Chondrocyte (in vitro differentiated cells): Measurements from ENCODE around the gene DUSP6. TPM values are rescaled to one million over a fixed set of nuclear protein-coding genes. Genes with fewer than 3 reads are reported as not detected.

Experiments
- DNase-seq: peaks from one replicate; pipeline ENCODE4 v3.0.0; 2021; ENCODE audit warnings: mixed read lengths, low spot score
- H3K27ac Mint-ChIP-seq: one replicate; pipeline ENCODE4 v1.8.0; 2021; ENCODE audit warnings: mild to moderate bottlenecking, moderate library complexity, mixed read lengths; ENCODE audit not compliant: unreplicated experiment
- H3K27me3 Mint-ChIP-seq: 2 replicates; pipeline ENCODE4 v1.8.0; 2021; ENCODE audit warnings: low read depth, mixed read lengths
- H3K36me3 Mint-ChIP-seq: 2 replicates; pipeline ENCODE4 v1.8.0; 2021; ENCODE audit warnings: low read depth, mixed read lengths
- H3K4me1 Mint-ChIP-seq: 2 replicates; pipeline ENCODE4 v1.8.0; 2021; ENCODE audit warnings: low read depth, mild to moderate bottlenecking, mixed read lengths
- H3K4me3 Mint-ChIP-seq: one replicate; pipeline ENCODE4 v1.8.0; 2021; ENCODE audit warnings: mild to moderate bottlenecking, moderate library complexity, mixed read lengths; ENCODE audit not compliant: unreplicated experiment
- H3K9me3 Mint-ChIP-seq: 2 replicates; pipeline ENCODE4 v1.8.0; 2021; ENCODE audit warnings: low read depth, mixed read lengths
- total RNA-seq: library from RNA; stranded (reverse); gene quantifications from 3 replicates; pipeline ENCODE4 v1.2.1, GENCODE V29; 2021
- TF ChIP-seq, protein P1 (sequence below): fragments of 200-600 bp; sonication (generic); IDR thresholded peaks from 2 replicates; pipeline ENCODE4 v1.5.0; 2021; ENCODE audit warnings: antibody characterized with exemption, mild to moderate bottlenecking, moderate library complexity

The DUSP6 gene
- total RNA-seq, 1 donor from 2014 or later = 8.3 TPM

GRCh38 chr12:89309815-89310214, 42.5 kb downstream of the DUSP6 start:
- Mint-ChIP-seq H3K36me3 (no peaks in the 10 kb centered on the region), H3K27ac (peak overlapping the region; percentile 20), H3K4me3 (no peak overlapping the region), H3K27me3 (no peaks in the 10 kb centered on the region), H3K4me1 (peaks cover 26% of the 10 kb centered on the region), H3K9me3 (no peaks in the 10 kb centered on the region)
- TF ChIP-seq, protein P1, sequence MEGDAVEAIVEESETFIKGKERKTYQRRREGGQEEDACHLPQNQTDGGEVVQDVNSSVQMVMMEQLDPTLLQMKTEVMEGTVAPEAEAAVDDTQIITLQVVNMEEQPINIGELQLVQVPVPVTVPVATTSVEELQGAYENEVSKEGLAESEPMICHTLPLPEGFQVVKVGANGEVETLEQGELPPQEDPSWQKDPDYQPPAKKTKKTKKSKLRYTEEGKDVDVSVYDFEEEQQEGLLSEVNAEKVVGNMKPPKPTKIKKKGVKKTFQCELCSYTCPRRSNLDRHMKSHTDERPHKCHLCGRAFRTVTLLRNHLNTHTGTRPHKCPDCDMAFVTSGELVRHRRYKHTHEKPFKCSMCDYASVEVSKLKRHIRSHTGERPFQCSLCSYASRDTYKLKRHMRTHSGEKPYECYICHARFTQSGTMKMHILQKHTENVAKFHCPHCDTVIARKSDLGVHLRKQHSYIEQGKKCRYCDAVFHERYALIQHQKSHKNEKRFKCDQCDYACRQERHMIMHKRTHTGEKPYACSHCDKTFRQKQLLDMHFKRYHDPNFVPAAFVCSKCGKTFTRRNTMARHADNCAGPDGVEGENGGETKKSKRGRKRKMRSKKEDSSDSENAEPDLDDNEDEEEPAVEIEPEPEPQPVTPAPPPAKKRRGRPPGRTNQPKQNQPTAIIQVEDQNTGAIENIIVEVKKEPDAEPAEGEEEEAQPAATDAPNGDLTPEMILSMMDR = no peak
- no peak for DNase-seq

- H3K27me3 Mint-ChIP-seq = no peaks in the 10 kb centered on the region
- H3K9me3 Mint-ChIP-seq = no peaks in the 10 kb centered on the region
- TF ChIP-seq, protein P1 = no peak
- DNase-seq = no peak
- no peak overlapping the region for H3K4me3 Mint-ChIP-seq
- H3K27ac Mint-ChIP-seq = peak overlapping the region; percentile 20
- peaks cover 28% of the 10 kb centered on the region for H3K4me1 Mint-ChIP-seq
- no peaks in the 10 kb centered on the region for H3K36me3 Mint-ChIP-seq
Measured at GRCh38 chr12:89309440-89309802, 42.9 kb downstream of the DUSP6 start.

GRCh38 chr12:89307474-89308253, 44.6 kb downstream of the DUSP6 start:
- H3K9me3 Mint-ChIP-seq = no peaks in the 10 kb centered on the region
- no peak overlapping the region for H3K27ac Mint-ChIP-seq
- no peaks in the 10 kb centered on the region for H3K27me3 Mint-ChIP-seq
- peaks cover 28% of the 10 kb centered on the region for H3K4me1 Mint-ChIP-seq
- DNase-seq = no peak
- TF ChIP-seq, protein P1 = no peak
- no peaks in the 10 kb centered on the region for H3K36me3 Mint-ChIP-seq
- H3K4me3 Mint-ChIP-seq = no peak overlapping the region

GRCh38 chr12:89306827-89307473, 45.4 kb downstream of the DUSP6 start:
- Mint-ChIP-seq H3K27ac (no peak overlapping the region), H3K9me3 (no peaks in the 10 kb centered on the region), H3K4me3 (no peak overlapping the region), H3K27me3 (no peaks in the 10 kb centered on the region), H3K36me3 (no peaks in the 10 kb centered on the region), H3K4me1 (peaks cover 28% of the 10 kb centered on the region)
- TF ChIP-seq, protein P1 = no peak
- DNase-seq = no peak

DNA sequence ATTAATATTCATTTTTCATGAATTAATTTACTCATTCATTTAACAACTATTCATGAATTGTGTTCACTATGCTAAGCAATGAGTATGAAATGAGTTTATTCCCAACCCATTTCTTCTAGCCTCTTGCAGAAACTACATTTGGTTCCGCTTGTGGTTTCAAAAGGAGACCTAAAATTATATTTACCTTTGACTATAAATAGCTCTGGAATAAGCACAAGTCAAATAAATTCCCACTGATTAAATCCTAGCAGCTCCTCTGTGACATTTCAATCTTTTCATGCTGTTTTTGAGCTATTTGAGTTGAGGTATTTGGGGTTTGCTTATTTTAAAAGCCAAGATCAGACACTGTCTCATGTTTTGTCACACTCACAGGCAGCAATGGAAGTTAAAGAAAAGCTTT, 46.9 kb downstream of the DUSP6 start:
- H3K36me3 Mint-ChIP-seq = no peaks in the 10 kb centered on the region
- DNase-seq = no peak
- peaks cover 28% of the 10 kb centered on the region for H3K4me1 Mint-ChIP-seq
- no peaks in the 10 kb centered on the region for H3K9me3 Mint-ChIP-seq
- peak overlapping the region; percentile 65 for H3K27ac Mint-ChIP-seq
- no peaks in the 10 kb centered on the region for H3K27me3 Mint-ChIP-seq
- TF ChIP-seq, protein P1 = no peak
- no peak overlapping the region for H3K4me3 Mint-ChIP-seq
